HUES48 (cell line): Measurements from ENCODE around the gene KNSTRN.

Source experiments
- H3K27ac ChIP-seq: one replicate; pipeline ENCODE4 v1.7.0; 2013; ENCODE audit warnings: low read depth, low read length, inconsistent platforms
- H3K27me3 ChIP-seq: 2 replicates; pipeline ENCODE4 v1.6.1; 2013; ENCODE audit warnings: mild to moderate bottlenecking, low read length; ENCODE audit not compliant: control insufficient read depth, insufficient read depth
- H3K36me3 ChIP-seq: 2 replicates; pipeline ENCODE4 v1.6.1; 2013; ENCODE audit warnings: low read length; ENCODE audit not compliant: control insufficient read depth, insufficient read depth
- H3K4me1 ChIP-seq: 2 replicates; pipeline ENCODE4 v1.6.1; 2013; ENCODE audit warnings: mild to moderate bottlenecking, low read length; ENCODE audit not compliant: control insufficient read depth, insufficient read depth
- H3K4me3 ChIP-seq: 2 replicates; pipeline ENCODE4 v1.5.1; 2013; ENCODE audit warnings: mild to moderate bottlenecking, low read depth, low read length
- H3K9ac ChIP-seq: 2 replicates; pipeline ENCODE4 v1.6.1; 2013; ENCODE audit warnings: mild to moderate bottlenecking, low read depth, low read length, moderate library complexity
- H3K9me3 ChIP-seq: 2 replicates; pipeline ENCODE4 v1.6.1; 2013; ENCODE audit warnings: low read length; ENCODE audit not compliant: control insufficient read depth, insufficient read depth

The KNSTRN gene

GRCh38 chr15:40382580-40383456, at the start of gene KNSTRN:
KNSTRN (plus strand) TSS chr15:40382721; CDS start chr15:40382836, 115 bp downstream.
- H3K9me3 ChIP-seq: no peaks in the 10 kb centered on the region
- peak within 1 kb of the TSS; percentile 38 for H3K9ac ChIP-seq
- peak within 1 kb of the TSS; percentile 77 for H3K4me3 ChIP-seq
- H3K36me3 ChIP-seq: peaks cover 33% of the 10 kb centered on the region
- no peaks in the 10 kb centered on the region for H3K27me3 ChIP-seq
- H3K4me1 ChIP-seq: peaks cover 5% of the 10 kb centered on the region; the same call in 1 of the 2 replicates
- peak within 1 kb of the TSS; percentile 64 for H3K27ac ChIP-seq

GRCh38 chr15:40333922-40334492, 48.5 kb upstream of the KNSTRN start:
- no peak overlapping the region for H3K4me3 ChIP-seq
- no peak overlapping the region for H3K9ac ChIP-seq
- H3K9me3 ChIP-seq: no peaks in the 10 kb centered on the region
- H3K4me1 ChIP-seq: peaks cover 22% of the 10 kb centered on the region
- H3K27ac ChIP-seq: no peak overlapping the region
- no peaks in the 10 kb centered on the region for H3K27me3 ChIP-seq
- no peaks in the 10 kb centered on the region for H3K36me3 ChIP-seq

- Histone ChIP-seq H3K27ac (no peak overlapping the region), H3K4me1 (peaks cover 19% of the 10 kb centered on the region), H3K36me3 (no peaks in the 10 kb centered on the region), H3K27me3 (no peaks in the 10 kb centered on the region), H3K9me3 (no peaks in the 10 kb centered on the region), H3K4me3 (no peak overlapping the region), H3K9ac (no peak overlapping the region)
These were observed 48.0 kb upstream of the KNSTRN start for GRCh38 chr15:40334541-40334940.

GRCh38 chr15:40334941-40335795, 47.4 kb upstream of the KNSTRN start:
- Histone ChIP-seq H3K9me3 (no peaks in the 10 kb centered on the region), H3K9ac (no peak overlapping the region), H3K27me3 (no peaks in the 10 kb centered on the region), H3K27ac (no peak overlapping the region), H3K4me1 (peaks cover 25% of the 10 kb centered on the region), H3K4me3 (no peak overlapping the region), H3K36me3 (no peaks in the 10 kb centered on the region)

- Histone ChIP-seq H3K36me3 (no peaks in the 10 kb centered on the region), H3K4me1 (peaks cover 35% of the 10 kb centered on the region), H3K4me3 (no peak overlapping the region), H3K9ac (no peak overlapping the region), H3K27ac (no peak overlapping the region), H3K9me3 (no peaks in the 10 kb centered on the region), H3K27me3 (no peaks in the 10 kb centered on the region)
These were observed 46.4 kb upstream of the KNSTRN start for GRCh38 chr15:40335938-40336743.

- no peak overlapping the region for H3K27ac ChIP-seq
These were observed 45.8 kb upstream of the KNSTRN start for GRCh38 chr15:40336744-40337122.

GRCh38 chr15:40337597-40337996, 44.9 kb upstream of the KNSTRN start:
- Histone ChIP-seq H3K27ac (no peak overlapping the region), H3K9me3 (no peaks in the 10 kb centered on the region), H3K9ac (no peak overlapping the region), H3K4me1 (peaks cover 37% of the 10 kb centered on the region), H3K4me3 (no peak overlapping the region), H3K36me3 (no peaks in the 10 kb centered on the region), H3K27me3 (no peaks in the 10 kb centered on the region)

More at GRCh38 chr15:40336744-40337122, 45.8 kb upstream of the KNSTRN start:
- Histone ChIP-seq H3K9ac (no peak overlapping the region), H3K27me3 (no peaks in the 10 kb centered on the region), H3K36me3 (no peaks in the 10 kb centered on the region), H3K4me1 (peaks cover 37% of the 10 kb centered on the region), H3K9me3 (no peaks in the 10 kb centered on the region), H3K4me3 (no peak overlapping the region)

- Histone ChIP-seq H3K9me3 (no peaks in the 10 kb centered on the region), H3K27ac (no peak overlapping the region), H3K36me3 (no peaks in the 10 kb centered on the region), H3K27me3 (no peaks in the 10 kb centered on the region), H3K4me1 (peaks cover 37% of the 10 kb centered on the region), H3K9ac (no peak overlapping the region), H3K4me3 (no peak overlapping the region)
These were observed 44.4 kb upstream of the KNSTRN start for GRCh38 chr15:40338041-40338657.

GRCh38 chr15:40338921-40339620, 43.5 kb upstream of the KNSTRN start:
- Histone ChIP-seq H3K4me1 (peaks cover 31% of the 10 kb centered on the region), H3K36me3 (no peaks in the 10 kb centered on the region), H3K9me3 (no peaks in the 10 kb centered on the region), H3K4me3 (no peak overlapping the region), H3K27ac (no peak overlapping the region), H3K9ac (no peak overlapping the region), H3K27me3 (no peaks in the 10 kb centered on the region)

GRCh38 chr15:40339621-40339945, 42.9 kb upstream of the KNSTRN start:
- Histone ChIP-seq H3K36me3 (no peaks in the 10 kb centered on the region), H3K27ac (no peak overlapping the region), H3K9ac (no peak overlapping the region), H3K27me3 (no peaks in the 10 kb centered on the region), H3K4me3 (no peak overlapping the region), H3K4me1 (peaks cover 29% of the 10 kb centered on the region), H3K9me3 (no peaks in the 10 kb centered on the region)
